Measurements from ENCODE around the gene CACNA2D3. TPM values are rescaled to one million over a fixed set of nuclear protein-coding genes. Genes with fewer than 3 reads are reported as not detected.

CACNA2D3 gene
- total RNA-seq, 2 donors from 2014 or later: 0.42 to 0.98 TPM

- intact Hi-C loops (cut with DNase I): no loop called here
- Histone ChIP-seq H3K36me3 (no peaks in the 10 kb centered on the region), H3K4me3 (no peak overlapping the region), H3K27ac (no peak overlapping the region), H3K9ac (ENCODE audit: low read depth in 2 of 2, low read length in 2 of 2) (no peak overlapping the region), H3K4me1 (no peaks in the 10 kb centered on the region), H3K27me3 (no peaks in the 10 kb centered on the region), H3K9me3 (no peaks in the 10 kb centered on the region)
- DNase-seq: no peak
- TF ChIP-seq CTCF (IDR thresholded peaks at IDR 0.05): no peak
Observed at GRCh38 chr3:54361746-54362283, 239.5 kb downstream of the CACNA2D3 start.

DNA sequence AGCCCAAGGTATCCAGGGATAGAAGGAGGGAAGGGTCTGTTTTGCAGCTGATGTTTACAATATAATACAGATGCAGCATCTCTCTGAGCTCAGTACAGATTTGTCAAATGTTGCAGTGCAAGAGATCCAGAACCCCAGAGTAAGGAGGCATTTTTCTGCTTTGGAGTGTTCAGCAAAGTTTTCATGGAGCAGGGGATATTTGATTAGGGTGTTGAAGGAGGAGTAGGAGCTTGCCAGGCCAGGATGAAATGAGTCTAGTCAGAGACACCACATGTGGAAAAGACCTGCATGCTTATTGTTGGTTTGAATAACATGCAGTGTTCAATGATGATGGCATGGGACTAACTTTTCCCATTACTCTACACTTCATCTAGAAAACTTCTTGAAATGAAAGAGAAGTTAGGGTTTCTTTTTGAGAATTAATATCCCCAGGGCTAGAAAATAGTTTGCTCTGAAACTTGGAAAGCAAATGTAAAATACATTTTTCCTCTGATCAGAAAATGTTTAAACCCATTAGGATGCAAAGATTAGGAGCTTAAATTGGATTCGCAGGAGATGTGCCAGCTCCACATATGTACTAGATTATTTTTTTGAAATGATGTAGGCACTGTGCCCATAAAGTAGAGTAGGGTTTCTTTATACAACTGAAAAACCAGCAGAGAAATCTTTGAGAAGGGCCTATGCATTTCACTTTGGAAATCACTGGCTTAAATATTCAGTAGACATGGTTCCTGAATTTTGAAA, 243.8 kb downstream of the CACNA2D3 start:
- no peak for TF ChIP-seq CTCF (IDR thresholded peaks at IDR 0.05)
- no peaks in the 10 kb centered on the region for H3K36me3 ChIP-seq
- intact Hi-C loops (cut with DNase I): no loop called here
- no peak for DNase-seq
- no peak overlapping the region for H3K4me3 ChIP-seq
- no peaks in the 10 kb centered on the region for H3K4me1 ChIP-seq
- no peaks in the 10 kb centered on the region for H3K27me3 ChIP-seq
- no peaks in the 10 kb centered on the region for H3K9me3 ChIP-seq
- no peak overlapping the region for H3K9ac ChIP-seq (ENCODE audit: low read depth in 2 of 2, low read length in 2 of 2)
- H3K27ac ChIP-seq: no peak overlapping the region

DNA sequence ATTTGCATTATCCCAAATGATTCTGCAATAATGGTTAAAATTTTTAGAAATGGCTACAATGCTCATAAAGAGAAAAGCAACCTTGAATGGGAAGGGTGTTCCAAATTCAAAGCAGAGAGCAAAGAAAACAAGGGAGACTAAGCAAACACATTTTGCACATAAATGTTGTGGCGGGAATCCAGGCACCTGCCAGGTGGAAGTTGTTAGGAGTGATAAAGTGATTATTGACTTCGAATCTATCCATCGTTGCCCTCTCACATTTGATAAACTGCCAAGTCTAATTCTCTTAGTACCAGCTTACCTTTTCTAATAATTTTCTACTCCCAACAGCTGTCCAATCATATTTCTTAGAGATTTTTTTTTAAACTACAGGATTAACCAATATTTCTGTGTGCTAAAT, 244.5 kb downstream of the CACNA2D3 start:
- Histone ChIP-seq H3K4me3 (no peak overlapping the region), H3K36me3 (no peaks in the 10 kb centered on the region), H3K27ac (no peak overlapping the region), H3K9me3 (no peaks in the 10 kb centered on the region), H3K9ac (ENCODE audit: low read depth in 2 of 2, low read length in 2 of 2) (no peak overlapping the region), H3K4me1 (no peaks in the 10 kb centered on the region), H3K27me3 (no peaks in the 10 kb centered on the region)
- peak; percentile 25 for DNase-seq
- intact Hi-C loops (cut with DNase I): no loop called here
- TF ChIP-seq CTCF (IDR thresholded peaks at IDR 0.05): no peak

GRCh38 chr3:54372232-54372631, 249.9 kb downstream of the CACNA2D3 start:
- Histone ChIP-seq H3K36me3 (no peaks in the 10 kb centered on the region), H3K27me3 (no peaks in the 10 kb centered on the region), H3K27ac (no peak overlapping the region), H3K9ac (ENCODE audit: low read depth in 2 of 2, low read length in 2 of 2) (no peak overlapping the region), H3K4me3 (no peak overlapping the region), H3K9me3 (no peaks in the 10 kb centered on the region), H3K4me1 (no peaks in the 10 kb centered on the region)
- intact Hi-C loops (cut with DNase I): no loop called here
- no peak for DNase-seq
- TF ChIP-seq CTCF (IDR thresholded peaks at IDR 0.05): no peak

- Histone ChIP-seq H3K9me3 (no peaks in the 10 kb centered on the region), H3K27me3 (no peaks in the 10 kb centered on the region), H3K27ac (no peak overlapping the region), H3K9ac (ENCODE audit: low read depth in 2 of 2, low read length in 2 of 2) (no peak overlapping the region), H3K4me1 (no peaks in the 10 kb centered on the region), H3K4me3 (no peak overlapping the region), H3K36me3 (no peaks in the 10 kb centered on the region)
- DNase-seq: peak; percentile 31
- peak; percentile 49 for TF ChIP-seq CTCF (IDR thresholded peaks at IDR 0.05)
- intact Hi-C loops (cut with DNase I): loop anchor here (2.0 kb wide), 1 partner anchor 228 kb away; no protein-coding TSS in a partner anchor
Observed at GRCh38 chr3:54374214-54374852, 252.0 kb downstream of the CACNA2D3 start.

All from colonic mucosa (tissue), 4 donors.